IMR-90 (cell line): ENCODE measurements around the gene C13orf46. TPM values are rescaled to one million over a fixed set of nuclear protein-coding genes. Genes with fewer than 3 reads are reported as not detected.

ENCODE experiments used
- ATAC-seq: fragments of 200-7000 bp; cut with Tn5 transposase; 2 replicates; pipeline ENCODE4 v1.9.1; 2020; ENCODE audit warnings: low read depth, mild to moderate bottlenecking, moderate library complexity
- BruUV-seq: library from RNA; stranded (reverse); fragments of 400-500 nt; replicated peaks from 2 replicates; lab custom pipeline; 2021; lab: Mats Ljungman, UMichigan
- CTCF ChIA-PET: fragments of 300-600 bp; formaldehyde crosslinking; extraction: SDS; loops from one replicate; lab custom pipeline; 2021; ENCODE audit warnings: antibody characterized with exemption; lab: Yijun Ruan, JAX
- POLR2A ChIA-PET: fragments of 300-600 bp; sonication (Branson Sonifier 250); formaldehyde crosslinking; loops from one replicate; lab custom pipeline; 2022; ENCODE audit warnings: antibody characterized with exemption; ENCODE audit not compliant: unreplicated experiment; lab: Charles Lee
- DNase-seq: peaks from one replicate; pipeline ENCODE4 v3.0.0; 2013
- H2AFZ ChIP-seq: replicated peaks from 2 replicates; pipeline ENCODE3; 2013; ENCODE audit warnings: low read length, mild to moderate bottlenecking; ENCODE audit not compliant: poor library complexity
- H2AK5ac ChIP-seq: 2 replicates; pipeline ENCODE4 v1.6.1; 2013; ENCODE audit warnings: low read depth, low read length, inconsistent platforms
- H2AK9ac ChIP-seq: replicated peaks from 2 replicates; pipeline ENCODE3; 2013; ENCODE audit warnings: mild to moderate bottlenecking, low read depth, low read length, moderate library complexity; ENCODE audit not compliant: poor library complexity
- H2BK120ac ChIP-seq: 2 replicates; pipeline ENCODE4 v1.6.1; 2013; ENCODE audit warnings: low read depth, low read length, inconsistent platforms
- H2BK15ac ChIP-seq: 3 replicates; pipeline ENCODE4 v1.6.1; 2013; ENCODE audit warnings: low read depth, low read length, inconsistent platforms
- H2BK20ac ChIP-seq: 2 replicates; pipeline ENCODE4 v1.6.1; 2013; ENCODE audit warnings: low read depth, mild to moderate bottlenecking, inconsistent platforms, low read length, moderate library complexity
- H2BK5ac ChIP-seq: 2 replicates; pipeline ENCODE4 v1.6.1; 2013; ENCODE audit warnings: mild to moderate bottlenecking, low read depth, low read length, inconsistent platforms; ENCODE audit not compliant: poor library complexity, severe bottlenecking
- H3K14ac ChIP-seq: replicated peaks from 2 replicates; pipeline ENCODE4 v1.6.1; 2013; ENCODE audit warnings: low read depth, low read length, inconsistent platforms
- H3K18ac ChIP-seq: 2 replicates; pipeline ENCODE4 v1.6.1; 2013; ENCODE audit warnings: low read depth, low read length, control low read depth
- H3K23ac ChIP-seq: 2 replicates; pipeline ENCODE4 v1.6.1; 2013; ENCODE audit warnings: low read depth, low read length, inconsistent platforms
- H3K27ac ChIP-seq: 2 replicates; pipeline ENCODE4 v1.5.1; 2013; ENCODE audit warnings: mild to moderate bottlenecking, control low read depth, low read length; ENCODE audit not compliant: insufficient read depth
- H3K27me3 ChIP-seq: 2 replicates; pipeline ENCODE4 v1.6.1; 2013; ENCODE audit warnings: low read length; ENCODE audit not compliant: control insufficient read depth, insufficient read depth
- H3K36me3 ChIP-seq: 2 replicates; pipeline ENCODE4 v1.6.1; 2013; ENCODE audit warnings: low read length, mixed read lengths; ENCODE audit not compliant: control insufficient read depth, insufficient read depth
- H3K4ac ChIP-seq: 2 replicates; pipeline ENCODE4 v1.6.1; 2013; ENCODE audit warnings: low read depth, low read length, inconsistent platforms
- H3K4me1 ChIP-seq: 2 replicates; pipeline ENCODE4 v1.6.1; 2013; ENCODE audit warnings: low read length, mixed read lengths; ENCODE audit not compliant: control insufficient read depth, insufficient read depth
- H3K4me2 ChIP-seq: 2 replicates; pipeline ENCODE4 v1.6.1; 2013; ENCODE audit warnings: low read depth, mild to moderate bottlenecking, control low read depth, low read length, moderate library complexity
- H3K4me3 ChIP-seq: 2 replicates; pipeline ENCODE4 v1.5.1; 2013; ENCODE audit warnings: low read depth, mild to moderate bottlenecking, control low read depth, low read length, moderate library complexity; ENCODE audit not compliant: insufficient read depth
- H3K56ac ChIP-seq: 2 replicates; pipeline ENCODE4 v1.6.1; 2013; ENCODE audit warnings: low read length, inconsistent platforms; ENCODE audit not compliant: insufficient read depth; ENCODE audit errors: extremely low read depth
- H3K79me1 ChIP-seq, 2 experiments: 2 replicates each; pipeline ENCODE4 v1.6.1; 2013; ENCODE audit warnings: low read length in 2 of 2, inconsistent platforms in 1 of 2, low read depth in 1 of 2
- H3K9ac ChIP-seq: 2 replicates; pipeline ENCODE4 v1.6.1; 2013; ENCODE audit warnings: low read depth, low read length, control low read depth
- H3K9me1 ChIP-seq: 2 replicates; pipeline ENCODE4 v1.6.1; 2013; ENCODE audit warnings: low read length, inconsistent platforms; ENCODE audit not compliant: insufficient read depth
- H3K9me3 ChIP-seq: 2 replicates; pipeline ENCODE4 v1.6.1; 2013; ENCODE audit warnings: low read length; ENCODE audit not compliant: control insufficient read depth, insufficient read depth
- H4K20me1 ChIP-seq: 2 replicates; pipeline ENCODE4 v1.6.1; 2013; ENCODE audit warnings: low read length, inconsistent platforms; ENCODE audit not compliant: insufficient read depth
- H4K5ac ChIP-seq: 2 replicates; pipeline ENCODE4 v1.6.1; 2013; ENCODE audit warnings: mild to moderate bottlenecking, low read depth, low read length, control low read depth
- H4K8ac ChIP-seq, 2 experiments: 2 replicates each; pipeline ENCODE4 v1.6.1; 2013; ENCODE audit warnings: low read depth in 2 of 2, low read length in 2 of 2, control low read depth in 1 of 2, inconsistent platforms in 1 of 2
- H4K91ac ChIP-seq: 2 replicates; pipeline ENCODE4 v1.6.1; 2013; ENCODE audit warnings: low read depth, low read length, inconsistent platforms; ENCODE audit not compliant: insufficient read depth
- CHD1 ChIP-seq: IDR thresholded peaks from 2 replicates; pipeline ENCODE4 v1.6.1; 2012; ENCODE audit warnings: low read depth, low read length, improper control_type of control experiment
- MAFK ChIP-seq: IDR thresholded peaks from 2 replicates; pipeline ENCODE4 v1.6.1; 2012; ENCODE audit warnings: low read depth, low read length, improper control_type of control experiment
- MAZ ChIP-seq: IDR thresholded peaks from 2 replicates; pipeline ENCODE4 v1.6.1; 2012; ENCODE audit warnings: low read depth, mild to moderate bottlenecking, low read length, improper control_type of control experiment, moderate library complexity, borderline replicate concordance
- NFE2L2 ChIP-seq: fragments of 150-350 bp; IDR thresholded peaks from 2 replicates; pipeline ENCODE4 v1.6.1; 2016; ENCODE audit warnings: low read depth, mild to moderate bottlenecking, low read length
- RCOR1 ChIP-seq: IDR thresholded peaks from 2 replicates; pipeline ENCODE4 v1.6.1; 2012; ENCODE audit warnings: mild to moderate bottlenecking, low read length, improper control_type of control experiment; ENCODE audit not compliant: insufficient replicate concordance
- WGBS, 2 experiments: methylation state at CpG; one replicate each; pipeline versions ENCODE4 v1.1.5 to v1.1.7; 2013; ENCODE audit warnings: missing lambda C conversion rate in 2 of 2; ENCODE audit not compliant: insufficient read length in 1 of 2; ENCODE audit errors: extremely low coverage in 2 of 2; 5-methylcytosine and 5-hydroxymethylcytosine counted together
- dilution Hi-C: fragments of 300-500 bp; cut with HindIII; formaldehyde crosslinking; loops from one replicate; pipeline ENCODE4 v1.14.3; 2018; ENCODE audit warnings: low sequenced_read_pairs; ENCODE audit not compliant: unreplicated experiment
- in situ Hi-C: fragments of 300-500 bp; cut with MboI; formaldehyde crosslinking; loops from 3 replicates; pipeline ENCODE4 v1.14.3; 2019; ENCODE audit warnings: low sequenced_read_pairs, inconsistent platforms, mixed read lengths
- intact Hi-C: fragments of 100-400 bp; cut with micrococcal nuclease; formaldehyde crosslinking; loops from 2 replicates; pipeline ENCODE4 v1.10.0; 2022
- polyA plus RNA-seq, 3 experiments: library from polyadenylated mRNA; depleted of rRNA; stranded (reverse); fragments of >200 nt; gene quantifications; 2 replicates each; pipeline ENCODE4 v1.2.3, GENCODE V29; 2012; ENCODE audit warnings: low replicate concordance in 1 of 3
- total RNA-seq: library from RNA; depleted of rRNA; stranded (reverse); fragments of >200 nt; gene quantifications from 2 replicates; pipeline ENCODE4 v1.2.3, GENCODE V29; 2012
- TF ChIP-seq, protein P1 (sequence below): conservative IDR thresholded peaks from 2 replicates; pipeline ENCODE4 v1.5.1; 2012; ENCODE audit warnings: mild to moderate bottlenecking, low read depth, low read length, improper control_type of control experiment

C13orf46 gene
- total and polyA plus RNA-seq, 2 of the 4 experiments (the other 2 are of a cell fraction), result under 0.01 to 2.1 TPM

GRCh38 chr13:113920606-113921286, 53.1 kb downstream of the C13orf46 start:
- ChIA-PET POLR2A (no interaction called here), CTCF (no interaction called here)
- no peak overlapping the region for H4K5ac ChIP-seq
- H4K8ac ChIP-seq, result peak overlapping the region in 1 of 2 experiments; percentile 50; a peak in 2 of 4 replicates
- no peaks in the 10 kb centered on the region for H3K27me3 ChIP-seq
- no peak overlapping the region for H3K27ac ChIP-seq
- H3K79me1 ChIP-seq, result peaks cover 0 to 9% of the 10 kb centered on the region in 2 experiments; a peak in 2 of 4 replicates
- H2BK120ac ChIP-seq, result peak overlapping the region; percentile 37; the same call in 1 of the 2 replicates
- H3K56ac ChIP-seq, result no peak overlapping the region
- H2AFZ ChIP-seq, result no peak overlapping the region
- peaks cover 8% of the 10 kb centered on the region for H3K9me1 ChIP-seq
- BruUV-seq, result no TSS peak
- 0 out of 2 replicates have a peak overlapping the region, but pooled peaks have one; percentile 56 for H3K4ac ChIP-seq
- peaks cover 8% of the 10 kb centered on the region for H3K4me1 ChIP-seq
- H2BK15ac ChIP-seq, result peak overlapping the region; percentile 64; the same call in 1 of the 3 replicates
- intact Hi-C loops (no loop called here), dilution Hi-C loops (no loop called here), in situ Hi-C loops (no loop called here)
- 96% methylated on average over 5 of the region's 13 CpGs; no CpG with 5 or more reads in 1 of the 2 experiments for WGBS, 2 experiments
- H3K36me3 ChIP-seq, result no peaks in the 10 kb centered on the region
- H3K9me3 ChIP-seq, result peaks cover 8% of the 10 kb centered on the region
- H4K91ac ChIP-seq, result peak overlapping the region; percentile 43; the same call in 1 of the 2 replicates
- no peak overlapping the region for H2AK9ac ChIP-seq
- H3K4me3 ChIP-seq, result no peak overlapping the region
- H2BK20ac ChIP-seq, result 0 out of 2 replicates have a peak overlapping the region, but pooled peaks have one; percentile 48
- no peak overlapping the region for H3K4me2 ChIP-seq
- no peak overlapping the region for H3K23ac ChIP-seq
- H2BK5ac ChIP-seq, result no peak overlapping the region
- H3K14ac ChIP-seq, result 0 out of 2 replicates have a peak overlapping the region, but pooled peaks have one; percentile 18
- no peak overlapping the region for H3K18ac ChIP-seq
- H2AK5ac ChIP-seq, result peak overlapping the region; percentile 86
- ATAC-seq (no peak), DNase-seq (no peak)
- TF ChIP-seq NFE2L2 (no peak), RCOR1 (no peak), MAZ (no peak), CHD1 (no peak), MAFK (no peak)
- TF ChIP-seq, protein P1, sequence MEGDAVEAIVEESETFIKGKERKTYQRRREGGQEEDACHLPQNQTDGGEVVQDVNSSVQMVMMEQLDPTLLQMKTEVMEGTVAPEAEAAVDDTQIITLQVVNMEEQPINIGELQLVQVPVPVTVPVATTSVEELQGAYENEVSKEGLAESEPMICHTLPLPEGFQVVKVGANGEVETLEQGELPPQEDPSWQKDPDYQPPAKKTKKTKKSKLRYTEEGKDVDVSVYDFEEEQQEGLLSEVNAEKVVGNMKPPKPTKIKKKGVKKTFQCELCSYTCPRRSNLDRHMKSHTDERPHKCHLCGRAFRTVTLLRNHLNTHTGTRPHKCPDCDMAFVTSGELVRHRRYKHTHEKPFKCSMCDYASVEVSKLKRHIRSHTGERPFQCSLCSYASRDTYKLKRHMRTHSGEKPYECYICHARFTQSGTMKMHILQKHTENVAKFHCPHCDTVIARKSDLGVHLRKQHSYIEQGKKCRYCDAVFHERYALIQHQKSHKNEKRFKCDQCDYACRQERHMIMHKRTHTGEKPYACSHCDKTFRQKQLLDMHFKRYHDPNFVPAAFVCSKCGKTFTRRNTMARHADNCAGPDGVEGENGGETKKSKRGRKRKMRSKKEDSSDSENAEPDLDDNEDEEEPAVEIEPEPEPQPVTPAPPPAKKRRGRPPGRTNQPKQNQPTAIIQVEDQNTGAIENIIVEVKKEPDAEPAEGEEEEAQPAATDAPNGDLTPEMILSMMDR, result no peak
- H4K20me1 ChIP-seq, result no peaks in the 10 kb centered on the region
- H3K9ac ChIP-seq, result no peak overlapping the region
